ENCODE results near the gene CCDC136.

Gene CCDC136

DNA sequence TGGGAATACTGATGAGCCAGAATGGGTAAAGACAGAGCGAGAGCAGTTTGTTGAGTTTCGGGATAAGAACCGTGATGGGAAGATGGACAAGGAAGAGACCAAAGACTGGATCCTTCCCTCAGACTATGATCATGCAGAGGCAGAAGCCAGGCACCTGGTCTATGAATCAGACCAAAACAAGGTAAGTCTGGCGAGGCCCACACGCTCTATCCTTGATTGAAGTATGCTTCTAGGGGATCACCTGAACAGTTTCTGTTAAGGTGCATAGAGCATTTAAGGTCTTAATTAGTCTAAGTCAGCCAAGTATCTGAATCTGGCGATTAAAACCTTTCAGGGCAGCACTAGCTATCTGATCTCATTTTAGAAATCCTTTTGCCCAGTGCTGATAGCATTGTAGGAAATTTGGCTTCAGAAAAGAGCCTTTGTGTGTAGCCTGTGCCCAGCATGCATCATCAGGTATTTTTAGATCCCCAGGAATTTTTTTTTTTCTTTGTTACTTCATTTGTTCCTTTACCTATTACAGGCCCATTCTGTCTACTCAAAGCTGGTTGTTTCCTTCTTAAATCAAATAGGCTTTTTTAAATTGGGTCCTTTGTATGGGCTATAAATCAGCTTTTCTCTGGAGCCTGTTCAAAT, 24.2 kb upstream of the CCDC136 start:
- no peaks in the 10 kb centered on the region for H3K4me1 ChIP-seq (ENCODE audit: insufficient read depth, insufficient read length)
- TF ChIP-seq YY1 (IDR thresholded peaks at IDR 0.05; ENCODE audit: insufficient read depth, insufficient read length) = no peak
- TF ChIP-seq ZNF274 (IDR thresholded peaks at IDR 0.05; ENCODE audit: low read depth, low read length) = no peak
- no peak for TF ChIP-seq SUZ12 (IDR thresholded peaks at IDR 0.05; ENCODE audit: extremely low read depth, insufficient read depth, insufficient read length)
- H3K27me3 ChIP-seq (ENCODE audit: insufficient read depth, insufficient read length) = no peaks in the 10 kb centered on the region
- no peak for DNase-seq (ENCODE audit: low read depth, low spot score)
- no peak overlapping the region for H3K4me3 ChIP-seq (ENCODE audit: insufficient read length, low read depth)
- H3K9me3 ChIP-seq (ENCODE audit: insufficient read depth, low read length) = no peaks in the 10 kb centered on the region
- H3K9ac ChIP-seq (ENCODE audit: insufficient read length, low read depth) = no peak overlapping the region
- H3K36me3 ChIP-seq (ENCODE audit: insufficient read depth, insufficient read length, low read length) = peaks cover 82% of the 10 kb centered on the region

DNA sequence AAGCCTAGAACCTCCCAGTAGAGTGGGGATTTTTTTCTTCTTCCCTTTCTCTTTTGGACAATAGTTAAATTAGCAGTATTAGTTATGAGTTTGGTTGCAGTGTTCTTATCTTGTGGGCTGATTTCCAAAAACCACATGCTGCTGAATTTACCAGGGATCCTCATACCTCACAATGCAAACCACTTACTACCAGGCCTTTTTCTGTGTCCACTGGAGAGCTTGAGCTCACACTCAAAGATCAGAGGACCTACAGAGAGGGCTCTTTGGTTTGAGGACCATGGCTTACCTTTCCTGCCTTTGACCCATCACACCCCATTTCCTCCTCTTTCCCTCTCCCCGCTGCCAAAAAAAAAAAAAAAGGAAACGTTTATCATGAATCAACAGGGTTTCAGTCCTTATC, 21.5 kb upstream of the CCDC136 start:
- no peak overlapping the region for H3K4me3 ChIP-seq (ENCODE audit: insufficient read length, low read depth)
- no peaks in the 10 kb centered on the region for H3K4me1 ChIP-seq (ENCODE audit: insufficient read depth, insufficient read length)
- H3K9ac ChIP-seq (ENCODE audit: insufficient read length, low read depth) = no peak overlapping the region
- TF ChIP-seq ZNF274 (IDR thresholded peaks at IDR 0.05; ENCODE audit: low read depth, low read length) = no peak
- no peak for TF ChIP-seq YY1 (IDR thresholded peaks at IDR 0.05; ENCODE audit: insufficient read depth, insufficient read length)
- no peak for TF ChIP-seq SUZ12 (IDR thresholded peaks at IDR 0.05; ENCODE audit: extremely low read depth, insufficient read depth, insufficient read length)
- H3K9me3 ChIP-seq (ENCODE audit: insufficient read depth, low read length) = no peaks in the 10 kb centered on the region
- DNase-seq (ENCODE audit: low read depth, low spot score) = no peak
- H3K36me3 ChIP-seq (ENCODE audit: insufficient read depth, insufficient read length, low read length) = peaks cover 79% of the 10 kb centered on the region
- no peaks in the 10 kb centered on the region for H3K27me3 ChIP-seq (ENCODE audit: insufficient read depth, insufficient read length)

DNA sequence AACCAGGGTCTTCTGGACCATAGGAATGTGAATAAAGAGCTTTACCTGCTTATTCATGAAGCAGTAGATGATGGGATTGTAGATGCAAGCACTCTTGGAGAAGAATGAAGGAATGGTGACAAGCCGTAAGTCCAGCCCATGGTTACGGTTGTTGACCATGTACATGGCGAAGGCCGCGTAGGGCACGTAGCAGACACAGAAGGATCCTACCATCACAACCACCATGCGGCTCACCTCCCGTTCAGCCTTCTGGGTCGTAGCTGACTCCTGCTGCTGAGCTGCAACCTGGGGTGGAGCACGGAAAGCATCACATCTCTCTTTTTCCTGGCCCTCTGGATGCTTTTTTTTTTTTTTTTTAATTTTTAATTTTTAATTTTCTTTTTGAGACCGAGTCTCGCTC, 18.2 kb upstream of the CCDC136 start:
- H3K9me3 ChIP-seq (ENCODE audit: insufficient read depth, low read length) = 0 out of 2 replicates have a peak, but pooled peaks cover 7% of the 10 kb centered on the region
- H3K4me1 ChIP-seq (ENCODE audit: insufficient read depth, insufficient read length) = no peaks in the 10 kb centered on the region
- no peak overlapping the region for H3K4me3 ChIP-seq (ENCODE audit: insufficient read length, low read depth)
- TF ChIP-seq SUZ12 (IDR thresholded peaks at IDR 0.05; ENCODE audit: extremely low read depth, insufficient read depth, insufficient read length) (no peak), ZNF274 (IDR thresholded peaks at IDR 0.05; ENCODE audit: low read depth, low read length) (no peak), YY1 (IDR thresholded peaks at IDR 0.05; ENCODE audit: insufficient read depth, insufficient read length) (no peak)
- DNase-seq (ENCODE audit: low read depth, low spot score) = no peak
- H3K36me3 ChIP-seq (ENCODE audit: insufficient read depth, insufficient read length, low read length) = peaks cover 52% of the 10 kb centered on the region
- H3K9ac ChIP-seq (ENCODE audit: insufficient read length, low read depth) = no peak overlapping the region
- H3K27me3 ChIP-seq (ENCODE audit: insufficient read depth, insufficient read length) = no peaks in the 10 kb centered on the region

GRCh38 chr7:128774029-128774689, 17.6 kb upstream of the CCDC136 start:
- Histone ChIP-seq H3K4me3 (ENCODE audit: insufficient read length, low read depth) (no peak overlapping the region), H3K36me3 (ENCODE audit: insufficient read depth, insufficient read length, low read length) (peaks cover 47% of the 10 kb centered on the region), H3K4me1 (ENCODE audit: insufficient read depth, insufficient read length) (no peaks in the 10 kb centered on the region), H3K27me3 (ENCODE audit: insufficient read depth, insufficient read length) (no peaks in the 10 kb centered on the region), H3K9me3 (ENCODE audit: insufficient read depth, low read length) (0 out of 2 replicates have a peak, but pooled peaks cover 7% of the 10 kb centered on the region), H3K9ac (ENCODE audit: insufficient read length, low read depth) (no peak overlapping the region)
- TF ChIP-seq ZNF274 (IDR thresholded peaks at IDR 0.05; ENCODE audit: low read depth, low read length) (no peak), YY1 (IDR thresholded peaks at IDR 0.05; ENCODE audit: insufficient read depth, insufficient read length) (no peak), SUZ12 (IDR thresholded peaks at IDR 0.05; ENCODE audit: extremely low read depth, insufficient read depth, insufficient read length) (no peak)
- no peak for DNase-seq (ENCODE audit: low read depth, low spot score)

DNA sequence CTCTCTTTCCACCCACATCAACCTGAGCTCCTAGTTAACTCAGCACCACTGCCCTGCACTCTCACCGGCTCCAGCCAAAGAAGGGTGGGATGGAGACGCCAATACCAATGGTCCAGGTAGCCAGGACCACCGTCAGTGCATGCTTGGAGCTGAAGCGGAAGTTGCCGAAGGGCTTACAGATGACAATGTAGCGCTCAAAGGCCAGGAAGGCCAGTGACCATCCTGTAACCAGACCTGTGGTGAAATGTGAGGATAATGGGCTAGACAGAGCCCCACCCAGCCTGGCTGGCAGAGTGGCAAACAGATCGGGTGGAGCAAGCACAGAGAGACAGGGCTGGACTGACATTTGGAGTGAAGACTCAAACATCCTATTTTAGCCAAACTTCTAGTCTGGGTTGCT, 16.8 kb upstream of the CCDC136 start:
- Histone ChIP-seq H3K27me3 (ENCODE audit: insufficient read depth, insufficient read length) (no peaks in the 10 kb centered on the region), H3K9ac (ENCODE audit: insufficient read length, low read depth) (no peak overlapping the region), H3K4me1 (ENCODE audit: insufficient read depth, insufficient read length) (no peaks in the 10 kb centered on the region), H3K4me3 (ENCODE audit: insufficient read length, low read depth) (no peak overlapping the region), H3K36me3 (ENCODE audit: insufficient read depth, insufficient read length, low read length) (peaks cover 39% of the 10 kb centered on the region), H3K9me3 (ENCODE audit: insufficient read depth, low read length) (0 out of 2 replicates have a peak, but pooled peaks cover 7% of the 10 kb centered on the region)
- DNase-seq (ENCODE audit: low read depth, low spot score) = no peak
- TF ChIP-seq YY1 (IDR thresholded peaks at IDR 0.05; ENCODE audit: insufficient read depth, insufficient read length) = no peak
- TF ChIP-seq ZNF274 (IDR thresholded peaks at IDR 0.05; ENCODE audit: low read depth, low read length) = no peak
- TF ChIP-seq SUZ12 (IDR thresholded peaks at IDR 0.05; ENCODE audit: extremely low read depth, insufficient read depth, insufficient read length) = no peak

- Histone ChIP-seq H3K36me3 (ENCODE audit: insufficient read depth, insufficient read length, low read length) (peaks cover 29% of the 10 kb centered on the region), H3K4me3 (ENCODE audit: insufficient read length, low read depth) (no peak within 1 kb of the TSS), H3K4me1 (ENCODE audit: insufficient read depth, insufficient read length) (no peaks in the 10 kb centered on the region), H3K9me3 (ENCODE audit: insufficient read depth, low read length) (0 out of 2 replicates have a peak, but pooled peaks cover 7% of the 10 kb centered on the region), H3K9ac (ENCODE audit: insufficient read length, low read depth) (no peak within 1 kb of the TSS), H3K27me3 (ENCODE audit: insufficient read depth, insufficient read length) (no peaks in the 10 kb centered on the region)
- TF ChIP-seq YY1 (IDR thresholded peaks at IDR 0.05; ENCODE audit: insufficient read depth, insufficient read length) = no peak
- no peak for TF ChIP-seq ZNF274 (IDR thresholded peaks at IDR 0.05; ENCODE audit: low read depth, low read length)
- no peak for TF ChIP-seq SUZ12 (IDR thresholded peaks at IDR 0.05; ENCODE audit: extremely low read depth, insufficient read depth, insufficient read length)
- DNase-seq (ENCODE audit: low read depth, low spot score) = no peak
Observed at GRCh38 chr7:128775744-128776474, 15.9 kb upstream of the CCDC136 start, which contains the start of gene OPN1SW. OPN1SW (minus strand) TSS chr7:128775794; CDS start chr7:128775781, 13 bp downstream.
